CD14-positive monocyte (primary cell): ENCODE data around the gene CPLX4. TPM values are rescaled to one million over a fixed set of nuclear protein-coding genes. Genes with fewer than 3 reads are reported as not detected.
A peak's percentile ranks its signal among the peaks of the same experiment; 100 is the strongest.

Source experiments
- DNase-seq, 3 donors: peaks; one replicate each; pipeline ENCODE4 v3.0.0-alpha.2; 2011 to 2022
- H2AFZ ChIP-seq: 2 replicates; pipeline ENCODE4 v1.6.0; 2012; ENCODE audit warnings: mild to moderate bottlenecking, low read depth, low read length, inconsistent platforms; ENCODE audit not compliant: insufficient read depth, poor library complexity, severe bottlenecking
- H3K27ac ChIP-seq, 2 donors: 1 replicate in 1 of 2; 2 replicates in 1 of 2; pipeline ENCODE4 v1.5.1; 2012 to 2013; ENCODE audit warnings: low read length in 2 of 2, control low read depth in 1 of 2, inconsistent platforms in 1 of 2, low read depth in 1 of 2, mild to moderate bottlenecking in 1 of 2
- H3K27me3 ChIP-seq, 2 donors: one replicate each; pipeline versions ENCODE4 v1.6.0 to v1.6.1; 2011 to 2013; ENCODE audit warnings: low read length in 2 of 2; ENCODE audit not compliant: control insufficient read depth in 2 of 2, insufficient read depth in 2 of 2
- H3K36me3 ChIP-seq, 2 donors: replicated peaks in 1 of 2; 1 replicate in 1 of 2; 2 replicates in 1 of 2; pipeline versions ENCODE4 v1.5.1 to v1.6.1; 2012 to 2013; ENCODE audit warnings: low read length in 2 of 2, control low read depth in 1 of 2, inconsistent platforms in 1 of 2, mild to moderate bottlenecking in 1 of 2; ENCODE audit not compliant: insufficient read depth in 2 of 2, control insufficient read depth in 1 of 2
- H3K4me1 ChIP-seq, 2 donors: 1 replicate in 1 of 2; 2 replicates in 1 of 2; pipeline versions ENCODE4 v1.5.1 to v1.6.1; 2012 to 2013; ENCODE audit warnings: low read length in 2 of 2, control low read depth in 1 of 2, inconsistent platforms in 1 of 2, mild to moderate bottlenecking in 1 of 2, moderate library complexity in 1 of 2; ENCODE audit not compliant: insufficient read depth in 2 of 2, control insufficient read depth in 1 of 2
- H3K4me2 ChIP-seq: replicated peaks from 2 replicates; pipeline ENCODE3; 2012; ENCODE audit warnings: low read length, moderate library complexity, mild to moderate bottlenecking; ENCODE audit not compliant: poor library complexity, severe bottlenecking; ENCODE audit errors: extremely low read depth
- H3K4me3 ChIP-seq, 3 experiments: fragments of 200-600 bp in 1 of 3; sonication (generic) in 1 of 3; replicated peaks in 1 of 3; 1 replicate in 2 of 3; 2 replicates in 1 of 3; pipeline ENCODE4 v1.5.1; 2011 to 2013; ENCODE audit warnings: low read length in 3 of 3, mild to moderate bottlenecking in 3 of 3, control low read depth in 2 of 3, low read depth in 2 of 3, inconsistent platforms in 1 of 3, moderate library complexity in 1 of 3
- H3K79me2 ChIP-seq: 2 replicates; pipeline ENCODE4 v1.6.0; 2012; ENCODE audit warnings: mild to moderate bottlenecking, control low read depth, inconsistent platforms, low read length, moderate library complexity; ENCODE audit not compliant: insufficient read depth
- H3K9ac ChIP-seq: 2 replicates; pipeline ENCODE4 v1.6.0; 2017; ENCODE audit warnings: low read length, mild to moderate bottlenecking; ENCODE audit not compliant: insufficient read depth, poor library complexity, severe bottlenecking
- H3K9me3 ChIP-seq, 2 donors: replicated peaks in 1 of 2; 1 replicate in 1 of 2; 2 replicates in 1 of 2; pipeline versions ENCODE4 v1.5.1 to v1.6.1; 2012 to 2013; ENCODE audit warnings: low read length in 2 of 2, control low read depth in 1 of 2; ENCODE audit not compliant: control insufficient read depth in 1 of 2, insufficient read depth in 1 of 2
- H4K20me1 ChIP-seq: 2 replicates; pipeline ENCODE4 v1.6.0; 2012; ENCODE audit warnings: mild to moderate bottlenecking, low read length, control low read depth, moderate library complexity; ENCODE audit not compliant: insufficient read depth
- H3K27ac Mint-ChIP-seq, 7 donors: one replicate each; pipeline ENCODE4 v1.8.0; 2020; ENCODE audit warnings: mild to moderate bottlenecking in 7 of 7, mixed read lengths in 7 of 7, moderate library complexity in 6 of 7, inconsistent platforms in 2 of 7
- H3K27me3 Mint-ChIP-seq, 3 donors: one replicate each; pipeline ENCODE4 v1.8.0; 2021 to 2022; ENCODE audit warnings: low read depth in 3 of 3, mild to moderate bottlenecking in 3 of 3, mixed read lengths in 3 of 3, moderate library complexity in 3 of 3, inconsistent platforms in 1 of 3
- H3K36me3 Mint-ChIP-seq, 2 donors: one replicate each; pipeline ENCODE4 v1.8.0; 2020; ENCODE audit warnings: mixed read lengths in 2 of 2, inconsistent platforms in 1 of 2, mild to moderate bottlenecking in 1 of 2
- H3K4me1 Mint-ChIP-seq: one replicate; pipeline ENCODE4 v1.8.0; 2020; ENCODE audit warnings: mild to moderate bottlenecking, mixed read lengths
- H3K4me3 Mint-ChIP-seq, 2 donors: one replicate each; pipeline ENCODE4 v1.8.0; 2020; ENCODE audit warnings: mild to moderate bottlenecking in 2 of 2, mixed read lengths in 2 of 2, moderate library complexity in 1 of 2
- H3K9me3 Mint-ChIP-seq, 7 donors: one replicate each; pipeline ENCODE4 v1.8.0; 2020 to 2022; ENCODE audit warnings: mixed read lengths in 7 of 7, mild to moderate bottlenecking in 6 of 7, moderate library complexity in 6 of 7, inconsistent platforms in 2 of 7
- CTCF ChIP-seq: fragments of 200-600 bp; IDR thresholded peaks from one replicate; pipeline ENCODE4 v1.8.0; 2022; ENCODE audit warnings: antibody characterized with exemption, mild to moderate bottlenecking
- WGBS: methylation state at CpG from one replicate; pipeline ENCODE4 v1.1.5; 2013; ENCODE audit warnings: missing lambda C conversion rate; ENCODE audit not compliant: insufficient coverage; 5-methylcytosine and 5-hydroxymethylcytosine counted together
- intact Hi-C, 2 donors: fragments of 100-400 bp; cut with micrococcal nuclease; formaldehyde crosslinking; loops; one replicate each; pipeline versions ENCODE4 v1.15.0 to v1.15.1; 2023
- polyA plus RNA-seq, 3 donors: library from polyadenylated mRNA; depleted of rRNA in 1 of 3; unstranded in 2 of 3; stranded (reverse) in 1 of 3; fragments of 300-500 nt in 2 of 3; fragments of >200 nt in 1 of 3; fragmentation: Illumina TruSeq in 2 of 3; gene quantifications; 1 replicate in 2 of 3; 2 replicates in 1 of 3; pipeline ENCODE4 v1.2.3, GENCODE V29; 2012 to 2021

The CPLX4 gene
- polyA plus RNA-seq, 3 donors: not detected

- H3K9ac ChIP-seq: no peak overlapping the region
- no peak overlapping the region for H2AFZ ChIP-seq
- peaks cover 7 to 31% of the 10 kb centered on the region in 2 donors for H3K36me3 ChIP-seq
- Mint-ChIP-seq H3K9me3 (peaks cover 0 to 2% (median 0%) of the 10 kb centered on the region in 7 donors), H3K4me3 (no peak overlapping the region), H3K27me3 (no peaks in the 10 kb centered on the region), H3K36me3 (peaks cover 19 to 23% of the 10 kb centered on the region in 2 donors), H3K4me1 (no peaks in the 10 kb centered on the region), H3K27ac (no peak overlapping the region)
- H3K79me2 ChIP-seq: no peaks in the 10 kb centered on the region
- no peaks in the 10 kb centered on the region for H3K27me3 ChIP-seq
- H3K27ac ChIP-seq: no peak overlapping the region
- H3K4me1 ChIP-seq: no peaks in the 10 kb centered on the region
- no peaks in the 10 kb centered on the region for H3K9me3 ChIP-seq
- H3K4me3 ChIP-seq: no peak overlapping the region
- no peak overlapping the region for H3K4me2 ChIP-seq
- TF ChIP-seq CTCF: no peak
- no peak for DNase-seq
- intact Hi-C loops: no loop called here
- no peaks in the 10 kb centered on the region for H4K20me1 ChIP-seq
- WGBS: 100% methylated on average over 1 of the region's 1 CpG
Observed at GRCh38 chr18:59325965-59326364, 7.5 kb upstream of the CPLX4 start.

- no peaks in the 10 kb centered on the region for H3K4me1 Mint-ChIP-seq
- no peak overlapping the region for H3K4me3 Mint-ChIP-seq
- peaks cover 0 to 1% (median 0%) of the 10 kb centered on the region in 3 donors for H3K27me3 Mint-ChIP-seq
Observed at GRCh38 chr18:59324623-59324971, 6.1 kb upstream of the CPLX4 start.

More at GRCh38 chr18:59324623-59324971, 6.1 kb upstream of the CPLX4 start:
- TF ChIP-seq CTCF: no peak
- H3K36me3 ChIP-seq: peaks cover 2 to 18% of the 10 kb centered on the region in 2 donors
- WGBS: 81% methylated on average over 2 of the region's 4 CpGs
- no peaks in the 10 kb centered on the region for H3K79me2 ChIP-seq
- H3K4me3 ChIP-seq: no peak overlapping the region
- Mint-ChIP-seq H3K27ac (peak overlapping the region in 2 of 7 donors; percentile 18 to 55), H3K36me3 (peaks cover 19 to 23% of the 10 kb centered on the region in 2 donors), H3K9me3 (peaks cover 0 to 2% (median 0%) of the 10 kb centered on the region in 7 donors)
- no peaks in the 10 kb centered on the region for H3K27me3 ChIP-seq
- no peak overlapping the region for H3K27ac ChIP-seq
- H4K20me1 ChIP-seq: no peaks in the 10 kb centered on the region
- H2AFZ ChIP-seq: no peak overlapping the region
- DNase-seq: no peak
- no peak overlapping the region for H3K4me2 ChIP-seq
- H3K4me1 ChIP-seq: no peaks in the 10 kb centered on the region
- no peak overlapping the region for H3K9ac ChIP-seq
- intact Hi-C loops: no loop called here
- no peaks in the 10 kb centered on the region for H3K9me3 ChIP-seq
